CD14-positive monocyte (primary cell): ENCODE measurements around the gene OVOL2. TPM values are rescaled to one million over a fixed set of nuclear protein-coding genes. Genes with fewer than 3 reads are reported as not detected.

ENCODE experiments used
- DNase-seq, 3 donors: peaks; one replicate each; pipeline ENCODE4 v3.0.0-alpha.2; 2011 to 2022
- H2AFZ ChIP-seq: 2 replicates; pipeline ENCODE4 v1.6.0; 2012; ENCODE audit warnings: mild to moderate bottlenecking, low read depth, low read length, inconsistent platforms; ENCODE audit not compliant: insufficient read depth, poor library complexity, severe bottlenecking
- H3K27ac ChIP-seq, 2 donors: 1 replicate in 1 of 2; 2 replicates in 1 of 2; pipeline ENCODE4 v1.5.1; 2012 to 2013; ENCODE audit warnings: low read length in 2 of 2, control low read depth in 1 of 2, inconsistent platforms in 1 of 2, low read depth in 1 of 2, mild to moderate bottlenecking in 1 of 2
- H3K27me3 ChIP-seq, 2 donors: one replicate each; pipeline versions ENCODE4 v1.6.0 to v1.6.1; 2011 to 2013; ENCODE audit warnings: low read length in 2 of 2; ENCODE audit not compliant: control insufficient read depth in 2 of 2, insufficient read depth in 2 of 2
- H3K36me3 ChIP-seq, 2 donors: replicated peaks in 1 of 2; 1 replicate in 1 of 2; 2 replicates in 1 of 2; pipeline versions ENCODE4 v1.5.1 to v1.6.1; 2012 to 2013; ENCODE audit warnings: low read length in 2 of 2, control low read depth in 1 of 2, inconsistent platforms in 1 of 2, mild to moderate bottlenecking in 1 of 2; ENCODE audit not compliant: insufficient read depth in 2 of 2, control insufficient read depth in 1 of 2
- H3K4me1 ChIP-seq, 2 donors: 1 replicate in 1 of 2; 2 replicates in 1 of 2; pipeline versions ENCODE4 v1.5.1 to v1.6.1; 2012 to 2013; ENCODE audit warnings: low read length in 2 of 2, control low read depth in 1 of 2, inconsistent platforms in 1 of 2, mild to moderate bottlenecking in 1 of 2, moderate library complexity in 1 of 2; ENCODE audit not compliant: insufficient read depth in 2 of 2, control insufficient read depth in 1 of 2
- H3K4me2 ChIP-seq: replicated peaks from 2 replicates; pipeline ENCODE3; 2012; ENCODE audit warnings: low read length, moderate library complexity, mild to moderate bottlenecking; ENCODE audit not compliant: poor library complexity, severe bottlenecking; ENCODE audit errors: extremely low read depth
- H3K4me3 ChIP-seq, 3 experiments: fragments of 200-600 bp in 1 of 3; sonication (generic) in 1 of 3; replicated peaks in 1 of 3; 1 replicate in 2 of 3; 2 replicates in 1 of 3; pipeline ENCODE4 v1.5.1; 2011 to 2013; ENCODE audit warnings: low read length in 3 of 3, mild to moderate bottlenecking in 3 of 3, control low read depth in 2 of 3, low read depth in 2 of 3, inconsistent platforms in 1 of 3, moderate library complexity in 1 of 3
- H3K79me2 ChIP-seq: 2 replicates; pipeline ENCODE4 v1.6.0; 2012; ENCODE audit warnings: mild to moderate bottlenecking, control low read depth, inconsistent platforms, low read length, moderate library complexity; ENCODE audit not compliant: insufficient read depth
- H3K9ac ChIP-seq: 2 replicates; pipeline ENCODE4 v1.6.0; 2017; ENCODE audit warnings: low read length, mild to moderate bottlenecking; ENCODE audit not compliant: insufficient read depth, poor library complexity, severe bottlenecking
- H3K9me3 ChIP-seq, 2 donors: replicated peaks in 1 of 2; 1 replicate in 1 of 2; 2 replicates in 1 of 2; pipeline versions ENCODE4 v1.5.1 to v1.6.1; 2012 to 2013; ENCODE audit warnings: low read length in 2 of 2, control low read depth in 1 of 2; ENCODE audit not compliant: control insufficient read depth in 1 of 2, insufficient read depth in 1 of 2
- H4K20me1 ChIP-seq: 2 replicates; pipeline ENCODE4 v1.6.0; 2012; ENCODE audit warnings: mild to moderate bottlenecking, low read length, control low read depth, moderate library complexity; ENCODE audit not compliant: insufficient read depth
- H3K27ac Mint-ChIP-seq, 7 donors: one replicate each; pipeline ENCODE4 v1.8.0; 2020; ENCODE audit warnings: mild to moderate bottlenecking in 7 of 7, mixed read lengths in 7 of 7, moderate library complexity in 6 of 7, inconsistent platforms in 2 of 7
- H3K27me3 Mint-ChIP-seq, 3 donors: one replicate each; pipeline ENCODE4 v1.8.0; 2021 to 2022; ENCODE audit warnings: low read depth in 3 of 3, mild to moderate bottlenecking in 3 of 3, mixed read lengths in 3 of 3, moderate library complexity in 3 of 3, inconsistent platforms in 1 of 3
- H3K36me3 Mint-ChIP-seq, 2 donors: one replicate each; pipeline ENCODE4 v1.8.0; 2020; ENCODE audit warnings: mixed read lengths in 2 of 2, inconsistent platforms in 1 of 2, mild to moderate bottlenecking in 1 of 2
- H3K4me1 Mint-ChIP-seq: one replicate; pipeline ENCODE4 v1.8.0; 2020; ENCODE audit warnings: mild to moderate bottlenecking, mixed read lengths
- H3K4me3 Mint-ChIP-seq, 2 donors: one replicate each; pipeline ENCODE4 v1.8.0; 2020; ENCODE audit warnings: mild to moderate bottlenecking in 2 of 2, mixed read lengths in 2 of 2, moderate library complexity in 1 of 2
- H3K9me3 Mint-ChIP-seq, 7 donors: one replicate each; pipeline ENCODE4 v1.8.0; 2020 to 2022; ENCODE audit warnings: mixed read lengths in 7 of 7, mild to moderate bottlenecking in 6 of 7, moderate library complexity in 6 of 7, inconsistent platforms in 2 of 7
- CTCF ChIP-seq: fragments of 200-600 bp; IDR thresholded peaks from one replicate; pipeline ENCODE4 v1.8.0; 2022; ENCODE audit warnings: antibody characterized with exemption, mild to moderate bottlenecking
- WGBS: methylation state at CpG from one replicate; pipeline ENCODE4 v1.1.5; 2013; ENCODE audit warnings: missing lambda C conversion rate; ENCODE audit not compliant: insufficient coverage; 5-methylcytosine and 5-hydroxymethylcytosine counted together
- intact Hi-C, 2 donors: fragments of 100-400 bp; cut with micrococcal nuclease; formaldehyde crosslinking; loops; one replicate each; pipeline versions ENCODE4 v1.15.0 to v1.15.1; 2023
- polyA plus RNA-seq, 3 donors: library from polyadenylated mRNA; depleted of rRNA in 1 of 3; unstranded in 2 of 3; stranded (reverse) in 1 of 3; fragments of 300-500 nt in 2 of 3; fragments of >200 nt in 1 of 3; fragmentation: Illumina TruSeq in 2 of 3; gene quantifications; 1 replicate in 2 of 3; 2 replicates in 1 of 3; pipeline ENCODE4 v1.2.3, GENCODE V29; 2012 to 2021

The OVOL2 gene
- polyA plus RNA-seq, 3 donors = not detected

GRCh38 chr20:18039063-18039462 lies 18.7 kb downstream of the OVOL2 start:
- peaks cover 4 to 20% (median 15%) of the 10 kb centered on the region in 7 donors for H3K9me3 Mint-ChIP-seq
- no peaks in the 10 kb centered on the region for H3K36me3 Mint-ChIP-seq
- no peak for DNase-seq
- no peaks in the 10 kb centered on the region for H3K36me3 ChIP-seq
- no peak overlapping the region for H3K4me3 ChIP-seq
- no peaks in the 10 kb centered on the region for H4K20me1 ChIP-seq
- no peak overlapping the region for H3K4me2 ChIP-seq
- H2AFZ ChIP-seq = no peak overlapping the region
- no peak overlapping the region for H3K4me3 Mint-ChIP-seq
- H3K4me1 ChIP-seq = no peaks in the 10 kb centered on the region
- no peak for TF ChIP-seq CTCF
- peaks cover 11% of the 10 kb centered on the region in 2 donors for H3K9me3 ChIP-seq
- no peak overlapping the region for H3K27ac Mint-ChIP-seq
- peaks cover 15 to 25% (median 16%) of the 10 kb centered on the region in 3 donors for H3K27me3 Mint-ChIP-seq
- no peaks in the 10 kb centered on the region for H3K27me3 ChIP-seq
- H3K79me2 ChIP-seq = no peaks in the 10 kb centered on the region
- 78% methylated on average over 3 of the region's 5 CpGs for WGBS
- no peaks in the 10 kb centered on the region for H3K4me1 Mint-ChIP-seq
- intact Hi-C loops = no loop called here
- H3K27ac ChIP-seq = no peak overlapping the region
- H3K9ac ChIP-seq = no peak overlapping the region

DNA sequence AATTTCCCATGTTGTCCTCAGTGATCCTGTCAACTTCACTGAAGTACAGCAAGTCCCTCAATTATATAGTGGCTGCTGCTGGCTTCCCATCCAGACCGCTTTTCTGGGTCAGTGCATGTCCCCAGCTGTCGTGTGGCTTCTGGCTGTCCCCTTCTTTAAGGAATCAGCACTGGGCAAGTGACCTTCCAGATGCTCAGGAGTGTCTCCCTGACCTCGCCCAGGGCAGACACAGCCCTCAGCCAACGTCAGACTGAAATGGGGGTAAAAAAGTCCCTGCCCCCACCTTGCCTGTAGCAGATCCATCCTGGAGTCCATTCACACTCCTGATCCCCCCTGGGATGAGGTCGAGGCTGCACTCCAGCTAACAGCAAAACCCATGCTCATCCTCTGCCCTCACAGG lies 23.7 kb downstream of the OVOL2 start:
- intact Hi-C loops = no loop called here
- no peaks in the 10 kb centered on the region for H3K27me3 ChIP-seq
- H3K4me3 ChIP-seq = no peak overlapping the region
- H3K36me3 ChIP-seq = no peaks in the 10 kb centered on the region
- H3K79me2 ChIP-seq = no peaks in the 10 kb centered on the region
- Mint-ChIP-seq H3K27me3 (peaks cover 0 to 7% (median 4%) of the 10 kb centered on the region in 3 donors), H3K27ac (no peak overlapping the region), H3K9me3 (no peaks in the 10 kb centered on the region), H3K4me1 (no peaks in the 10 kb centered on the region), H3K36me3 (no peaks in the 10 kb centered on the region), H3K4me3 (no peak overlapping the region)
- no peak for DNase-seq
- H3K27ac ChIP-seq = no peak overlapping the region
- no peaks in the 10 kb centered on the region for H4K20me1 ChIP-seq
- 87% methylated on average over 5 of the region's 5 CpGs for WGBS
- no peak overlapping the region for H3K9ac ChIP-seq
- TF ChIP-seq CTCF = no peak
- H3K4me2 ChIP-seq = no peak overlapping the region
- no peaks in the 10 kb centered on the region for H3K4me1 ChIP-seq
- H3K9me3 ChIP-seq = no peaks in the 10 kb centered on the region
- H2AFZ ChIP-seq = no peak overlapping the region
